T-cell (primary cell): ENCODE measurements around the gene TMIGD1. TPM values are rescaled to one million over a fixed set of nuclear protein-coding genes. Genes with fewer than 3 reads are reported as not detected.

Experiments used
- ATAC-seq, 4 experiments: fragments of 200-7000 bp in 3 of 4; fragments of 150-1000 bp in 1 of 4; cut with Tn5 transposase; replicated peaks in 1 of 4; 1 replicate in 3 of 4; 2 replicates in 1 of 4; pipeline ENCODE4 v1.10.0; 2021; ENCODE audit warnings: moderate library complexity in 3 of 4, mild to moderate bottlenecking in 2 of 4, moderate number of reproducible peaks in 1 of 4
- CTCF ChIA-PET, 2 donors: fragments of 300-600 bp; sonication (Branson Sonifier 250); formaldehyde crosslinking; loops; one replicate each; lab custom pipeline; 2022; ENCODE audit warnings: antibody characterized with exemption in 2 of 2; lab: Charles Lee
- POLR2A ChIA-PET, 2 donors: fragments of 300-600 bp; sonication (Branson Sonifier 250); formaldehyde crosslinking; loops; one replicate each; lab custom pipeline; 2022; ENCODE audit warnings: antibody characterized with exemption in 2 of 2; lab: Charles Lee
- DNase-seq, 35 experiments: peaks; one replicate each; pipeline versions ENCODE4 v3.0.0 to v3.0.0-alpha.2; 2013 to 2023
- H3K27ac ChIP-seq: one replicate; pipeline ENCODE4 v1.5.1; 2013; ENCODE audit warnings: low read length
- H3K27me3 ChIP-seq, 2 experiments: replicated peaks in 1 of 2; 1 replicate in 1 of 2; 2 replicates in 1 of 2; pipeline versions ENCODE4 v1.6.1 to v1.7.0; 2013; ENCODE audit warnings: low read length in 1 of 2, mixed read lengths in 1 of 2; ENCODE audit not compliant: control insufficient read depth in 2 of 2, insufficient read depth in 2 of 2; ENCODE audit errors: extremely low read depth in 1 of 2
- H3K36me3 ChIP-seq, 2 donors: 1 replicate in 1 of 2; 2 replicates in 1 of 2; pipeline versions ENCODE4 v1.6.1 to v1.7.0; 2013; ENCODE audit warnings: low read length in 1 of 2; ENCODE audit not compliant: control insufficient read depth in 2 of 2, insufficient read depth in 1 of 2; ENCODE audit errors: extremely low read depth in 1 of 2
- H3K4me1 ChIP-seq, 2 experiments: 1 replicate in 1 of 2; 2 replicates in 1 of 2; pipeline versions ENCODE4 v1.6.1 to v1.7.0; 2013; ENCODE audit warnings: low read length in 2 of 2, mixed read lengths in 1 of 2; ENCODE audit not compliant: insufficient read depth in 2 of 2, control insufficient read depth in 1 of 2; ENCODE audit errors: extremely low read depth in 1 of 2
- H3K4me3 ChIP-seq, 2 donors: 1 replicate in 1 of 2; 2 replicates in 1 of 2; pipeline versions ENCODE4 v1.5.1 to v1.7.0; 2013; ENCODE audit warnings: mild to moderate bottlenecking in 2 of 2, low read length in 1 of 2, moderate library complexity in 1 of 2; ENCODE audit not compliant: control insufficient read depth in 1 of 2; ENCODE audit errors: extremely low read depth in 1 of 2
- H3K9me3 ChIP-seq: 2 replicates; pipeline ENCODE4 v1.7.0; 2013
- H3K27ac Mint-ChIP-seq, 2 donors: one replicate each; pipeline ENCODE4 v1.8.0; 2020 to 2021; ENCODE audit warnings: mild to moderate bottlenecking in 2 of 2, mixed read lengths in 2 of 2
- H3K27me3 Mint-ChIP-seq, 2 donors: one replicate each; pipeline ENCODE4 v1.8.0; 2021 to 2022; ENCODE audit warnings: mixed read lengths in 2 of 2
- H3K36me3 Mint-ChIP-seq: one replicate; pipeline ENCODE4 v1.8.0; 2021; ENCODE audit warnings: mixed read lengths
- H3K4me1 Mint-ChIP-seq, 3 donors: one replicate each; pipeline ENCODE4 v1.8.0; 2020 to 2022; ENCODE audit warnings: mixed read lengths in 3 of 3, mild to moderate bottlenecking in 1 of 3
- H3K4me3 Mint-ChIP-seq, 3 donors: one replicate each; pipeline ENCODE4 v1.8.0; 2020 to 2022; ENCODE audit warnings: mild to moderate bottlenecking in 3 of 3, mixed read lengths in 3 of 3, moderate library complexity in 3 of 3
- H3K9me3 Mint-ChIP-seq, 3 donors: one replicate each; pipeline ENCODE4 v1.8.0; 2020 to 2022; ENCODE audit warnings: mixed read lengths in 3 of 3
- WGBS: methylation state at CpG from one replicate; pipeline ENCODE4 v1.1.5; 2013; ENCODE audit warnings: missing lambda C conversion rate; ENCODE audit not compliant: insufficient coverage; 5-methylcytosine and 5-hydroxymethylcytosine counted together
- total RNA-seq, 35 experiments: library from RNA in 6 of 35; stranded (reverse) in 6 of 35; fragments of 120-200 nt in 1 of 35; gene quantifications; one replicate each; pipeline versions ENCODE4 v1.2.1 to v1.2.4 and lab custom pipeline; 2013 to 2026

Gene TMIGD1
- total RNA-seq, 5 donors from 2014 or later (not counting 1 experiment from before 2014, with no cell fraction given) = not detected

GRCh38 chr17:30316736-30317135 is 17.1 kb downstream of the TMIGD1 start:
- Histone ChIP-seq H3K36me3 (no peaks in the 10 kb centered on the region), H3K9me3 (no peaks in the 10 kb centered on the region), H3K4me3 (no peak overlapping the region), H3K27me3 (no peaks in the 10 kb centered on the region), H3K27ac (no peak overlapping the region), H3K4me1 (no peaks in the 10 kb centered on the region)
- peaks cover 0 to 22% (median 4%) of the 10 kb centered on the region in 3 donors for H3K4me1 Mint-ChIP-seq
- CTCF ChIA-PET = interaction anchor here in 1 of 2 donors (0.8 kb wide), 1 partner anchor 20 kb away, joined by 5 read pairs; no protein-coding TSS in a partner anchor
- no peak for ATAC-seq
- DNase-seq = no peak
- H3K27me3 Mint-ChIP-seq = no peaks in the 10 kb centered on the region
- POLR2A ChIA-PET = interaction anchor here in 1 of 2 donors (0.7 kb wide), 1 partner anchor 94 kb away, joined by 8 read pairs; no protein-coding TSS in a partner anchor
- WGBS = no CpG with 5 or more reads among the region's 1 CpG
- no peaks in the 10 kb centered on the region for H3K9me3 Mint-ChIP-seq
- H3K36me3 Mint-ChIP-seq = no peaks in the 10 kb centered on the region
- H3K4me3 Mint-ChIP-seq = no peak overlapping the region
- H3K27ac Mint-ChIP-seq = no peak overlapping the region

DNA sequence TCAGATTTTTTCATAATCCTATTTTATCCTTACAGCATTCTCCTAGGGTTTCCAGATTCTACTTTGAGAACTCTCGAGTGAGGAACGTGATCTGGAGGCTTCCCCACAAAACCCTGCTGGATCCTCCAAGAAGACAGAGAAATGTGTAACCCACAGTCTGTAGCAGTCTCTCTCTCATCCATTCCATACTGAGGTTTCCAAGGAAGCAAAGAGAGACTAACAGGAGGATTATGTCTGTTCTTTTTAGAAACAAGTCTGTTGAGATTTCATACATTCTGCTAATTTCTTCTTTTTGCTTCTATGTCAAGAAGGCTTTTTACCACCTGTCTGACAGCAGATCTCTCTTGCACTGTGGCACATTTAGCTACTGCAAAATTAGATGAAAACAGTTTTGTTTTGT is 18.8 kb downstream of the TMIGD1 start:
- no peaks in the 10 kb centered on the region for H3K9me3 ChIP-seq
- no peak overlapping the region for H3K27ac ChIP-seq
- H3K4me3 ChIP-seq = no peak overlapping the region
- CTCF ChIA-PET = no interaction called here
- no peaks in the 10 kb centered on the region for H3K36me3 ChIP-seq
- Mint-ChIP-seq H3K27ac (no peak overlapping the region), H3K4me3 (no peak overlapping the region), H3K4me1 (peaks cover 0 to 18% (median 0%) of the 10 kb centered on the region in 3 donors), H3K9me3 (no peaks in the 10 kb centered on the region), H3K27me3 (no peaks in the 10 kb centered on the region), H3K36me3 (no peaks in the 10 kb centered on the region)
- ATAC-seq = no peak
- no peaks in the 10 kb centered on the region for H3K27me3 ChIP-seq
- no peaks in the 10 kb centered on the region for H3K4me1 ChIP-seq
- no peak for DNase-seq
- whole genome bisulfite sequencing = 100% methylated on average over 2 of the region's 2 CpGs
- POLR2A ChIA-PET = no interaction called here

DNA sequence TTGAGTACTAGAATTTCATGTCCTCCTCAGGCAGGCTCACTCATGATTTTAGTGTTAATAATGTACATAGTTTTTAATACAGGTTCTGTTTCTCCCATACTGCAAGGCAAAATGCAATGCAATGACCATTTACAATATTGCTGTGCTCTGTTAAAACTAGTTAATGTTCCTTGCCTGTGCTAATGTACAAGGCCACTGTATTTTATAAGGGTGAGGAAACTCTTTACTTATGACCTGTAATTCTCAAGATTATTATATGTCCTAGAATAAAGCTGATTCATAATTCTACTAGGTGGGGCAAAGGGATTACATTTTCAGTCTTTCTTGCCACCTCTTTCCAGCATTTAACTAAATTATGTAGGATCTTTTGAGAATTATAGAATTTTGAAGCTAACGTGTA is 19.4 kb downstream of the TMIGD1 start:
- no peak for DNase-seq
- no peak overlapping the region for H3K27ac Mint-ChIP-seq
- H3K4me1 ChIP-seq = no peaks in the 10 kb centered on the region
- no peaks in the 10 kb centered on the region for H3K36me3 Mint-ChIP-seq
- ChIA-PET CTCF (no interaction called here), POLR2A (no interaction called here)
- H3K4me1 Mint-ChIP-seq = peaks cover 0 to 15% (median 0%) of the 10 kb centered on the region in 3 donors
- H3K36me3 ChIP-seq = no peaks in the 10 kb centered on the region
- no peak overlapping the region for H3K27ac ChIP-seq
- no peak overlapping the region for H3K4me3 ChIP-seq
- no peaks in the 10 kb centered on the region for H3K27me3 Mint-ChIP-seq
- no peaks in the 10 kb centered on the region for H3K9me3 Mint-ChIP-seq
- no peak for ATAC-seq
- no peaks in the 10 kb centered on the region for H3K27me3 ChIP-seq
- no peak overlapping the region for H3K4me3 Mint-ChIP-seq
- no peaks in the 10 kb centered on the region for H3K9me3 ChIP-seq
- no CpG with 5 or more reads among the region's 1 CpG for WGBS

DNA sequence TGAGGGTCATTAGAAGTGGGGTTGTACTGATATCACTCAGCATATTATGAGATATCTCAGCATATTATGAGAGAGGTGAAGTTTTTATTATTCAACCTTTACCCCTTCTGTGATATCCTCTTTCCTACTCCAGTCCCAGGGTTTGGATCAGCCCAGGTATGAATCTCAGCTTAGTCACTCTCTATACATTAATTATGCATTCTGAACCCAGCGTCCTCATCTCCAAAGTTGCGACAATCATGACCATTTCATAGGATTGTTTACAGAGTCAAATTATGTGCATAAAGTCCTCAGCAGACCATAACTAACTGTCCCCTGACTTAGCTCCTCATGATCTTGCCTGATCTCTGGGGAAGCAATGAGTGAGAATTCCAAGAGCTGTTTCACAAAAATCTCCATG is 21.6 kb downstream of the TMIGD1 start:
- H3K27me3 Mint-ChIP-seq = no peaks in the 10 kb centered on the region
- DNase-seq (no peak), ATAC-seq (no peak)
- no peak overlapping the region for H3K27ac ChIP-seq
- no peaks in the 10 kb centered on the region for H3K4me1 ChIP-seq
- no peaks in the 10 kb centered on the region for H3K9me3 Mint-ChIP-seq
- no peaks in the 10 kb centered on the region for H3K36me3 Mint-ChIP-seq
- ChIA-PET POLR2A (no interaction called here), CTCF (no interaction called here)
- no CpG with 5 or more reads among the region's 2 CpGs for WGBS
- H3K4me1 Mint-ChIP-seq = peaks cover 0 to 13% (median 0%) of the 10 kb centered on the region in 3 donors
- H3K36me3 ChIP-seq = no peaks in the 10 kb centered on the region
- peaks cover 0 to 3% of the 10 kb centered on the region in 2 experiments for H3K27me3 ChIP-seq
- H3K4me3 ChIP-seq = no peak overlapping the region
- no peak overlapping the region for H3K4me3 Mint-ChIP-seq
- H3K9me3 ChIP-seq = no peaks in the 10 kb centered on the region
- H3K27ac Mint-ChIP-seq = no peak overlapping the region

DNA sequence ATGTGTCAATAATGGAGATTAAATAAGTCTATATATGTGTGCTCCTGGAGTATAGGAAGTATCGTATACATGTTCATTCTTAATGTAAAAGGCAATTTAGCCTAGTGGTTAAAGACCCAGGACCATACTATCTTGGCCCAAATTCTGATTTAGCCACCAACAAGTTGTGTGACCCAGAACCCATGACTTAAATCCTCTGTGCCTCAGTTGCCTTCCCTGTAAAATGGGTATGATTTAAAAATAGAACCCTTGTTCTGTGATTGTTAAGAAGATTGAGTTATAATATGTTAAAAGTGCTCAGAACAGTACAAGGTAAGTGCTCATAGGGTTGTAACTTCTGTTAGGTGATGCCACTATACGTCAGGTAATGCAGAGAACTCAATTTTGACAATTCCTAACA is 23.3 kb downstream of the TMIGD1 start:
- H3K27me3 Mint-ChIP-seq = no peaks in the 10 kb centered on the region
- no peak overlapping the region for H3K4me3 ChIP-seq
- ATAC-seq (no peak), DNase-seq (no peak)
- no CpG with 5 or more reads among the region's 2 CpGs for WGBS
- no peaks in the 10 kb centered on the region for H3K9me3 ChIP-seq
- ChIA-PET POLR2A (no interaction called here), CTCF (no interaction called here)
- H3K27ac Mint-ChIP-seq = no peak overlapping the region
- H3K27me3 ChIP-seq = peaks cover 0 to 4% of the 10 kb centered on the region in 2 experiments
- H3K36me3 Mint-ChIP-seq = no peaks in the 10 kb centered on the region
- no peak overlapping the region for H3K4me3 Mint-ChIP-seq
- no peaks in the 10 kb centered on the region for H3K4me1 ChIP-seq
- H3K9me3 Mint-ChIP-seq = no peaks in the 10 kb centered on the region
- peaks cover 0 to 5% (median 0%) of the 10 kb centered on the region in 3 donors for H3K4me1 Mint-ChIP-seq
- H3K36me3 ChIP-seq = no peaks in the 10 kb centered on the region
- H3K27ac ChIP-seq = no peak overlapping the region

- ChIA-PET CTCF (no interaction called here), POLR2A (no interaction called here)
- no peak overlapping the region for H3K27ac ChIP-seq
- H3K27ac Mint-ChIP-seq = no peak overlapping the region
- no peak overlapping the region for H3K4me3 Mint-ChIP-seq
- H3K36me3 ChIP-seq = no peaks in the 10 kb centered on the region
- WGBS = 93% methylated on average over 3 of the region's 6 CpGs
- H3K4me1 ChIP-seq = no peaks in the 10 kb centered on the region
- no peaks in the 10 kb centered on the region for H3K36me3 Mint-ChIP-seq
- H3K27me3 Mint-ChIP-seq = no peaks in the 10 kb centered on the region
- no peaks in the 10 kb centered on the region for H3K9me3 ChIP-seq
- ATAC-seq (no peak), DNase-seq (no peak)
- peaks cover 0 to 6% of the 10 kb centered on the region in 2 experiments for H3K27me3 ChIP-seq
- peaks cover 0 to 2% (median 0%) of the 10 kb centered on the region in 3 donors for H3K4me1 Mint-ChIP-seq
- H3K4me3 ChIP-seq = no peak overlapping the region
- H3K9me3 Mint-ChIP-seq = no peaks in the 10 kb centered on the region
Measured at GRCh38 chr17:30309591-30309990, 24.3 kb downstream of the TMIGD1 start.

DNA sequence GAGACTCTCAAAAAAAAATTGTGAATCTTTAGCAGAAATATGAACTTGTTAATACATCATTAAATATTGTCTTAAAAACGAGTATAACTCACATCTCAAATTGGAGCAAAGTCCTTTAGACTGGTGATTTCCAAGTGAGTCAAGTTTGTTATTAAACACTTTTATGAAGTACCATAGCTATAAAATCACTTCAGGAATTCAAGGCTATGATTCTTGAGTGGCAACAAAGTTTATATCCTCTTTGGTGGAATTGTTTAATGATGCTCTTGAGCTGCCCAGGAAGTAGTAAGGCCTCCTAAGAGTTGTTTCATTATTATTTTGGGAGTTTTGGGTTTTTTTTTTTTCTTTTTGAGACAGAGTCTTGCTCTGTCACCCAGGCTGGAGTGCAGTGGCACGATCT is 25.5 kb downstream of the TMIGD1 start:
- no peaks in the 10 kb centered on the region for H3K9me3 ChIP-seq
- ATAC-seq (no peak), DNase-seq (no peak)
- Mint-ChIP-seq H3K4me3 (no peak overlapping the region), H3K9me3 (no peaks in the 10 kb centered on the region), H3K4me1 (peaks cover 0 to 2% (median 0%) of the 10 kb centered on the region in 3 donors), H3K27ac (no peak overlapping the region), H3K36me3 (no peaks in the 10 kb centered on the region), H3K27me3 (no peaks in the 10 kb centered on the region)
- CTCF ChIA-PET = interaction anchor here in 1 of 2 donors (0.6 to 0.7 kb wide), 2 partner anchors 13 to 531 kb away, joined by 3 read pairs; no protein-coding TSS in a partner anchor
- no peak overlapping the region for H3K27ac ChIP-seq
- 86% methylated on average over 1 of the region's 2 CpGs for WGBS
- H3K27me3 ChIP-seq = peaks cover 0 to 6% of the 10 kb centered on the region in 2 experiments
- H3K4me3 ChIP-seq = no peak overlapping the region
- POLR2A ChIA-PET = no interaction called here
- H3K36me3 ChIP-seq = no peaks in the 10 kb centered on the region
- no peaks in the 10 kb centered on the region for H3K4me1 ChIP-seq
